Mammary epithelial cell (primary cell): ENCODE results near the gene RSAD1.

Source experiments
- CTCF ChIP-seq, 2 donors: IDR thresholded peaks in 1 of 2; conservative IDR thresholded peaks in 1 of 2; 2 replicates each; pipeline ENCODE4 v1.5.1; 2011 to 2012; ENCODE audit warnings: inconsistent platforms in 2 of 2, low read length in 2 of 2, mild to moderate bottlenecking in 2 of 2, control low read depth in 1 of 2, low read depth in 1 of 2; ENCODE audit not compliant: insufficient read depth in 1 of 2; ENCODE audit errors: extremely low read depth in 1 of 2
- EZH2 ChIP-seq: IDR thresholded peaks from 2 replicates; pipeline ENCODE4 v1.6.1; 2012; ENCODE audit warnings: low read length, inconsistent platforms, borderline replicate concordance

DNA sequence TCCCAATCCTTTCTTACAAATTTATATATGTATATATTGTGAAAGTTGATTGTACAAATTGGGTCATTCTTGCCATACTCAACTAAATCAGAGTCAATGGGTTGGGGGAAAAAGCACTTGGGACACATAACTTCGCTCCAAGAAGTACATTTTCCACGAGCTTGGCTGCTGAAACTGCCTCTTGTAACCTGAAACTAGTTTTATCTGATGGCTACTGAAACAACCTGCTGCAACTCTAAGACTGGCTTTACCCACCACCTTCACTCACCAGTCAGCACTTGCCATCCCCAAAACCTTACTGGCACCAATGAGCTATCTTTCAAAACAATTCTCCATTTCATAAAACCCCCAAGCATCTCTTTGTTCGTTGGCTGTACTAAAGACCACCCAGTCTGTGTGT is 15.1 kb downstream of the RSAD1 start:
- TF ChIP-seq CTCF (conservative IDR thresholded peaks at IDR 0.05 in 1 of 2, IDR thresholded peaks at IDR 0.05 in 1 of 2; ENCODE audit: extremely low read depth in 1 of 2, insufficient read depth in 1 of 2, low read depth in 1 of 2, low read length in 2 of 2) = no peak
- no peak for TF ChIP-seq EZH2
